Measurements from ENCODE around the gene PSMB10.

Gene PSMB10

GRCh38 chr16:67935402-67936123, 1.1 kb downstream of the PSMB10 start (continued):
- TF ChIP-seq, protein P1, sequence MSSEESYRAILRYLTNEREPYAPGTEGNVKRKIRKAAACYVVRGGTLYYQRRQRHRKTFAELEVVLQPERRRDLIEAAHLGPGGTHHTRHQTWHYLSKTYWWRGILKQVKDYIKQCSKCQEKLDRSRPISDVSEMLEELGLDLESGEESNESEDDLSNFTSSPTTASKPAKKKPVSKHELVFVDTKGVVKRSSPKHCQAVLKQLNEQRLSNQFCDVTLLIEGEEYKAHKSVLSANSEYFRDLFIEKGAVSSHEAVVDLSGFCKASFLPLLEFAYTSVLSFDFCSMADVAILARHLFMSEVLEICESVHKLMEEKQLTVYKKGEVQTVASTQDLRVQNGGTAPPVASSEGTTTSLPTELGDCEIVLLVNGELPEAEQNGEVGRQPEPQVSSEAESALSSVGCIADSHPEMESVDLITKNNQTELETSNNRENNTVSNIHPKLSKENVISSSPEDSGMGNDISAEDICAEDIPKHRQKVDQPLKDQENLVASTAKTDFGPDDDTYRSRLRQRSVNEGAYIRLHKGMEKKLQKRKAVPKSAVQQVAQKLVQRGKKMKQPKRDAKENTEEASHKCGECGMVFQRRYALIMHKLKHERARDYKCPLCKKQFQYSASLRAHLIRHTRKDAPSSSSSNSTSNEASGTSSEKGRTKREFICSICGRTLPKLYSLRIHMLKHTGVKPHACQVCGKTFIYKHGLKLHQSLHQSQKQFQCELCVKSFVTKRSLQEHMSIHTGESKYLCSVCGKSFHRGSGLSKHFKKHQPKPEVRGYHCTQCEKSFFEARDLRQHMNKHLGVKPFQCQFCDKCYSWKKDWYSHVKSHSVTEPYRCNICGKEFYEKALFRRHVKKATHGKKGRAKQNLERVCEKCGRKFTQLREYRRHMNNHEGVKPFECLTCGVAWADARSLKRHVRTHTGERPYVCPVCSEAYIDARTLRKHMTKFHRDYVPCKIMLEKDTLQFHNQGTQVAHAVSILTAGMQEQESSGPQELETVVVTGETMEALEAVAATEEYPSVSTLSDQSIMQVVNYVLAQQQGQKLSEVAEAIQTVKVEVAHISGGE (tag by site-specific recombination; conservative IDR thresholded peaks at IDR 0.05; ENCODE audit: low read depth) = peak; percentile 91
- TF ChIP-seq ZNF350 (tag by site-specific recombination; IDR thresholded peaks at IDR 0.05) (no peak), GLIS2 (tag by site-specific recombination; IDR thresholded peaks at IDR 0.05) (peak; percentile 70), ZNF785 (tag by site-specific recombination; IDR thresholded peaks at IDR 0.05) (0 out of 2 replicates have a peak, but pooled peaks have one; percentile 27), ZNF366 (tag by site-specific recombination; conservative IDR thresholded peaks at IDR 0.05) (peak; percentile 64), GFI1B (tag by site-specific recombination; IDR thresholded peaks at IDR 0.05) (peak; percentile 56; the same call in 1 of the 2 replicates), ZNF514 (tag by site-specific recombination; IDR thresholded peaks at IDR 0.05) (no peak), OSR2 (tag by site-specific recombination; IDR thresholded peaks at IDR 0.05) (no peak), ZBTB7A (tag by site-specific recombination; IDR thresholded peaks at IDR 0.05; ENCODE audit: low read depth) (peak; percentile 83; the same call in 1 of the 2 replicates), KLF9 (tag by site-specific recombination; IDR thresholded peaks at IDR 0.05; ENCODE audit: low read depth) (peak; percentile 97), ZIC2 (tag by site-specific recombination; IDR thresholded peaks at IDR 0.05) (peak; percentile 9; the same call in 1 of the 2 replicates), SCRT2 (tag by site-specific recombination; IDR thresholded peaks at IDR 0.05) (peak; percentile 86), YY1 (tag by site-specific recombination; IDR thresholded peaks at IDR 0.05) (peak; percentile 50; the same call in 1 of the 2 replicates), PBX3 (CRISPR knock-in tag; IDR thresholded peaks at IDR 0.05) (0 out of 2 replicates have a peak, but pooled peaks have one; percentile 50), ZNF174 (tag by site-specific recombination; IDR thresholded peaks at IDR 0.05) (no peak), KLF16 (tag by site-specific recombination; IDR thresholded peaks at IDR 0.05) (peak; percentile 81), ZNF501 (tag by site-specific recombination; IDR thresholded peaks at IDR 0.05) (peak; percentile 71), ZNF138 (tag by site-specific recombination; IDR thresholded peaks at IDR 0.05; ENCODE audit: borderline replicate concordance) (no peak), ZEB2 (tag by site-specific recombination; IDR thresholded peaks at IDR 0.05) (peak; percentile 80), ZBTB10 (tag by site-specific recombination; IDR thresholded peaks at IDR 0.05) (peak; percentile 75; the same call in 1 of the 2 replicates), HOXA7 (CRISPR knock-in tag; IDR thresholded peaks at IDR 0.05; ENCODE audit: borderline replicate concordance) (no peak), ZFP69B (tag by site-specific recombination; IDR thresholded peaks at IDR 0.05) (peak; percentile 43; the same call in 1 of the 2 replicates), ZNF169 (tag by site-specific recombination; IDR thresholded peaks at IDR 0.05) (0 out of 2 replicates have a peak, but pooled peaks have one; percentile 51)
- TF ChIP-seq, protein P2, sequence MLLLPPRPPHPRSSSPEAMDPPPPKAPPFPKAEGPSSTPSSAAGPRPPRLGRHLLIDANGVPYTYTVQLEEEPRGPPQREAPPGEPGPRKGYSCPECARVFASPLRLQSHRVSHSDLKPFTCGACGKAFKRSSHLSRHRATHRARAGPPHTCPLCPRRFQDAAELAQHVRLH (tag by site-specific recombination; IDR thresholded peaks at IDR 0.05) = peak; percentile 97
- TF ChIP-seq, protein P3, sequence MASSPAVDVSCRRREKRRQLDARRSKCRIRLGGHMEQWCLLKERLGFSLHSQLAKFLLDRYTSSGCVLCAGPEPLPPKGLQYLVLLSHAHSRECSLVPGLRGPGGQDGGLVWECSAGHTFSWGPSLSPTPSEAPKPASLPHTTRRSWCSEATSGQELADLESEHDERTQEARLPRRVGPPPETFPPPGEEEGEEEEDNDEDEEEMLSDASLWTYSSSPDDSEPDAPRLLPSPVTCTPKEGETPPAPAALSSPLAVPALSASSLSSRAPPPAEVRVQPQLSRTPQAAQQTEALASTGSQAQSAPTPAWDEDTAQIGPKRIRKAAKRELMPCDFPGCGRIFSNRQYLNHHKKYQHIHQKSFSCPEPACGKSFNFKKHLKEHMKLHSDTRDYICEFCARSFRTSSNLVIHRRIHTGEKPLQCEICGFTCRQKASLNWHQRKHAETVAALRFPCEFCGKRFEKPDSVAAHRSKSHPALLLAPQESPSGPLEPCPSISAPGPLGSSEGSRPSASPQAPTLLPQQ (tag by site-specific recombination; IDR thresholded peaks at IDR 0.05) = peak; percentile 40; the same call in 1 of the 2 replicates
- TF ChIP-seq, protein P4, sequence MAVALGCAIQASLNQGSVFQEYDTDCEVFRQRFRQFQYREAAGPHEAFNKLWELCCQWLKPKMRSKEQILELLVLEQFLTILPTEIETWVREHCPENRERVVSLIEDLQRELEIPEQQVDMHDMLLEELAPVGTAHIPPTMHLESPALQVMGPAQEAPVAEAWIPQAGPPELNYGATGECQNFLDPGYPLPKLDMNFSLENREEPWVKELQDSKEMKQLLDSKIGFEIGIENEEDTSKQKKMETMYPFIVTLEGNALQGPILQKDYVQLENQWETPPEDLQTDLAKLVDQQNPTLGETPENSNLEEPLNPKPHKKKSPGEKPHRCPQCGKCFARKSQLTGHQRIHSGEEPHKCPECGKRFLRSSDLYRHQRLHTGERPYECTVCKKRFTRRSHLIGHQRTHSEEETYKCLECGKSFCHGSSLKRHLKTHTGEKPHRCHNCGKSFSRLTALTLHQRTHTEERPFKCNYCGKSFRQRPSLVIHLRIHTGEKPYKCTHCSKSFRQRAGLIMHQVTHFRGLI (tag by site-specific recombination; IDR thresholded peaks at IDR 0.05) = no peak
- TF ChIP-seq, protein P5, sequence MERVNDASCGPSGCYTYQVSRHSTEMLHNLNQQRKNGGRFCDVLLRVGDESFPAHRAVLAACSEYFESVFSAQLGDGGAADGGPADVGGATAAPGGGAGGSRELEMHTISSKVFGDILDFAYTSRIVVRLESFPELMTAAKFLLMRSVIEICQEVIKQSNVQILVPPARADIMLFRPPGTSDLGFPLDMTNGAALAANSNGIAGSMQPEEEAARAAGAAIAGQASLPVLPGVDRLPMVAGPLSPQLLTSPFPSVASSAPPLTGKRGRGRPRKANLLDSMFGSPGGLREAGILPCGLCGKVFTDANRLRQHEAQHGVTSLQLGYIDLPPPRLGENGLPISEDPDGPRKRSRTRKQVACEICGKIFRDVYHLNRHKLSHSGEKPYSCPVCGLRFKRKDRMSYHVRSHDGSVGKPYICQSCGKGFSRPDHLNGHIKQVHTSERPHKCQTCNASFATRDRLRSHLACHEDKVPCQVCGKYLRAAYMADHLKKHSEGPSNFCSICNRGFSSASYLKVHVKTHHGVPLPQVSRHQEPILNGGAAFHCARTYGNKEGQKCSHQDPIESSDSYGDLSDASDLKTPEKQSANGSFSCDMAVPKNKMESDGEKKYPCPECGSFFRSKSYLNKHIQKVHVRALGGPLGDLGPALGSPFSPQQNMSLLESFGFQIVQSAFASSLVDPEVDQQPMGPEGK (tag by site-specific recombination; IDR thresholded peaks at IDR 0.05) = peak; percentile 96
